CD14-positive monocyte (primary cell): ENCODE results near the gene ERC1. TPM values are rescaled to one million over a fixed set of nuclear protein-coding genes. Genes with fewer than 3 reads are reported as not detected.
A peak's percentile ranks its signal among the peaks of the same experiment; 100 is the strongest.

Source experiments
- DNase-seq, 3 donors: peaks; one replicate each; pipeline ENCODE4 v3.0.0-alpha.2; 2011 to 2022
- H2AFZ ChIP-seq: 2 replicates; pipeline ENCODE4 v1.6.0; 2012; ENCODE audit warnings: mild to moderate bottlenecking, low read depth, low read length, inconsistent platforms; ENCODE audit not compliant: insufficient read depth, poor library complexity, severe bottlenecking
- H3K27ac ChIP-seq, 2 donors: 1 replicate in 1 of 2; 2 replicates in 1 of 2; pipeline ENCODE4 v1.5.1; 2012 to 2013; ENCODE audit warnings: low read length in 2 of 2, control low read depth in 1 of 2, inconsistent platforms in 1 of 2, low read depth in 1 of 2, mild to moderate bottlenecking in 1 of 2
- H3K27me3 ChIP-seq, 2 donors: one replicate each; pipeline versions ENCODE4 v1.6.0 to v1.6.1; 2011 to 2013; ENCODE audit warnings: low read length in 2 of 2; ENCODE audit not compliant: control insufficient read depth in 2 of 2, insufficient read depth in 2 of 2
- H3K36me3 ChIP-seq, 2 donors: replicated peaks in 1 of 2; 1 replicate in 1 of 2; 2 replicates in 1 of 2; pipeline versions ENCODE4 v1.5.1 to v1.6.1; 2012 to 2013; ENCODE audit warnings: low read length in 2 of 2, control low read depth in 1 of 2, inconsistent platforms in 1 of 2, mild to moderate bottlenecking in 1 of 2; ENCODE audit not compliant: insufficient read depth in 2 of 2, control insufficient read depth in 1 of 2
- H3K4me1 ChIP-seq, 2 donors: 1 replicate in 1 of 2; 2 replicates in 1 of 2; pipeline versions ENCODE4 v1.5.1 to v1.6.1; 2012 to 2013; ENCODE audit warnings: low read length in 2 of 2, control low read depth in 1 of 2, inconsistent platforms in 1 of 2, mild to moderate bottlenecking in 1 of 2, moderate library complexity in 1 of 2; ENCODE audit not compliant: insufficient read depth in 2 of 2, control insufficient read depth in 1 of 2
- H3K4me2 ChIP-seq: replicated peaks from 2 replicates; pipeline ENCODE3; 2012; ENCODE audit warnings: low read length, moderate library complexity, mild to moderate bottlenecking; ENCODE audit not compliant: poor library complexity, severe bottlenecking; ENCODE audit errors: extremely low read depth
- H3K4me3 ChIP-seq, 3 experiments: fragments of 200-600 bp in 1 of 3; sonication (generic) in 1 of 3; replicated peaks in 1 of 3; 1 replicate in 2 of 3; 2 replicates in 1 of 3; pipeline ENCODE4 v1.5.1; 2011 to 2013; ENCODE audit warnings: low read length in 3 of 3, mild to moderate bottlenecking in 3 of 3, control low read depth in 2 of 3, low read depth in 2 of 3, inconsistent platforms in 1 of 3, moderate library complexity in 1 of 3
- H3K79me2 ChIP-seq: 2 replicates; pipeline ENCODE4 v1.6.0; 2012; ENCODE audit warnings: mild to moderate bottlenecking, control low read depth, inconsistent platforms, low read length, moderate library complexity; ENCODE audit not compliant: insufficient read depth
- H3K9ac ChIP-seq: 2 replicates; pipeline ENCODE4 v1.6.0; 2017; ENCODE audit warnings: low read length, mild to moderate bottlenecking; ENCODE audit not compliant: insufficient read depth, poor library complexity, severe bottlenecking
- H3K9me3 ChIP-seq, 2 donors: replicated peaks in 1 of 2; 1 replicate in 1 of 2; 2 replicates in 1 of 2; pipeline versions ENCODE4 v1.5.1 to v1.6.1; 2012 to 2013; ENCODE audit warnings: low read length in 2 of 2, control low read depth in 1 of 2; ENCODE audit not compliant: control insufficient read depth in 1 of 2, insufficient read depth in 1 of 2
- H4K20me1 ChIP-seq: 2 replicates; pipeline ENCODE4 v1.6.0; 2012; ENCODE audit warnings: mild to moderate bottlenecking, low read length, control low read depth, moderate library complexity; ENCODE audit not compliant: insufficient read depth
- H3K27ac Mint-ChIP-seq, 7 donors: one replicate each; pipeline ENCODE4 v1.8.0; 2020; ENCODE audit warnings: mild to moderate bottlenecking in 7 of 7, mixed read lengths in 7 of 7, moderate library complexity in 6 of 7, inconsistent platforms in 2 of 7
- H3K27me3 Mint-ChIP-seq, 3 donors: one replicate each; pipeline ENCODE4 v1.8.0; 2021 to 2022; ENCODE audit warnings: low read depth in 3 of 3, mild to moderate bottlenecking in 3 of 3, mixed read lengths in 3 of 3, moderate library complexity in 3 of 3, inconsistent platforms in 1 of 3
- H3K36me3 Mint-ChIP-seq, 2 donors: one replicate each; pipeline ENCODE4 v1.8.0; 2020; ENCODE audit warnings: mixed read lengths in 2 of 2, inconsistent platforms in 1 of 2, mild to moderate bottlenecking in 1 of 2
- H3K4me1 Mint-ChIP-seq: one replicate; pipeline ENCODE4 v1.8.0; 2020; ENCODE audit warnings: mild to moderate bottlenecking, mixed read lengths
- H3K4me3 Mint-ChIP-seq, 2 donors: one replicate each; pipeline ENCODE4 v1.8.0; 2020; ENCODE audit warnings: mild to moderate bottlenecking in 2 of 2, mixed read lengths in 2 of 2, moderate library complexity in 1 of 2
- H3K9me3 Mint-ChIP-seq, 7 donors: one replicate each; pipeline ENCODE4 v1.8.0; 2020 to 2022; ENCODE audit warnings: mixed read lengths in 7 of 7, mild to moderate bottlenecking in 6 of 7, moderate library complexity in 6 of 7, inconsistent platforms in 2 of 7
- CTCF ChIP-seq: fragments of 200-600 bp; IDR thresholded peaks from one replicate; pipeline ENCODE4 v1.8.0; 2022; ENCODE audit warnings: antibody characterized with exemption, mild to moderate bottlenecking
- WGBS: methylation state at CpG from one replicate; pipeline ENCODE4 v1.1.5; 2013; ENCODE audit warnings: missing lambda C conversion rate; ENCODE audit not compliant: insufficient coverage; 5-methylcytosine and 5-hydroxymethylcytosine counted together
- intact Hi-C, 2 donors: fragments of 100-400 bp; cut with micrococcal nuclease; formaldehyde crosslinking; loops; one replicate each; pipeline versions ENCODE4 v1.15.0 to v1.15.1; 2023
- polyA plus RNA-seq, 3 donors: library from polyadenylated mRNA; depleted of rRNA in 1 of 3; unstranded in 2 of 3; stranded (reverse) in 1 of 3; fragments of 300-500 nt in 2 of 3; fragments of >200 nt in 1 of 3; fragmentation: Illumina TruSeq in 2 of 3; gene quantifications; 1 replicate in 2 of 3; 2 replicates in 1 of 3; pipeline ENCODE4 v1.2.3, GENCODE V29; 2012 to 2021

The ERC1 gene
- polyA plus RNA-seq, 3 donors = 4.0 to 14.3 (median 5.1) TPM

DNA sequence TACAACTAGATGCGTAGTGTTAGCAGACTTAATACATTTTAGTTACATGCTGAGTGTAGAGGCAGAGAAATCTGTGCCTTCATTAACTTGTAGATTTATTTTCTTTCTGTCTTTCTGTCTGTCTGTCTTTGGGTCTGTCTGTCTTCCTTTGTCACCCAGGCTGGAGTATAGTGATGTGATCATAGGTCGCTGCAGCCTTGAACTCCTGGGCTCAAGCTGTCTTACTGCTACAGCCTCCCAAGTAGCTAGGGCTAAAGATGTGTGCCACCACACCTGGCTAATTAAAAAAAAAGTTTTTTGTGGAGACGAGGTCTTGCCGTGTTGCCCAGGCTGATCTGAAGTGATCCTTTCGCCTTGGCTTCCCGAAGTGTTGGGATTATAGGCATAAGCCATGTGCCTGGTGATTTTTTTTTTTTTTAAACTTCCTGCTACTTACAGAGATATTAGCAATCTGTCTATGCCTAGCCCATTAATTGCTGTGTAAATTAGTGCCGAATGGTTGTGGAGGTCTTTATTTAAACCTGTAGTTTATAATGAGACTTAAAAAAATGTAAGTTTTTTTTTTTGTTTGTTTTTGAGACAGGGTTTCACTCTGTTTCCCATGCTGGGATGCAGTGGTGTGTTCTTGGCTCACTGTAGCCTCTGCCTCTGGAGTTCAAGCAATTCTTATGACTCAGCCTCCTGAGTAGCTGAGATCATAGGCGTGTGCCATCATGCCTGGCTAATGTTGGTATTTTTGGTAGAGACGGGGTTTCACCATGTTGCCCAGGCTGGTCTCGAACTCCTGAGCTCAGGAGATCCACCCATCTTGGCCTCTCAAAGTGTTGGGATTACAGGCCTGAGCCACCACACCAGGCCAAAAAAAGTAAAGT lies 22.8 kb downstream of the ERC1 start:
- Mint-ChIP-seq H3K27ac (peak overlapping the region in 3 of 7 donors; percentile 8 to 68 (median 37)), H3K4me1 (peaks cover 3% of the 10 kb centered on the region), H3K27me3 (no peaks in the 10 kb centered on the region), H3K36me3 (peaks cover 6 to 16% of the 10 kb centered on the region in 2 donors), H3K9me3 (peaks cover 0 to 3% (median 0%) of the 10 kb centered on the region in 7 donors), H3K4me3 (no peak overlapping the region)
- Histone ChIP-seq H3K36me3 (peaks cover 0 to 2% of the 10 kb centered on the region in 2 donors), H3K27ac (no peak overlapping the region), H2AFZ (no peak overlapping the region), H3K4me3 (no peak overlapping the region), H3K9ac (no peak overlapping the region), H3K79me2 (peaks cover 23% of the 10 kb centered on the region), H3K27me3 (no peaks in the 10 kb centered on the region), H3K4me2 (no peak overlapping the region), H4K20me1 (peaks cover 8% of the 10 kb centered on the region), H3K4me1 (no peaks in the 10 kb centered on the region), H3K9me3 (no peaks in the 10 kb centered on the region)
- 100% methylated on average over 7 of the region's 10 CpGs for WGBS
- intact Hi-C loops = no loop called here
- TF ChIP-seq CTCF = no peak
- no peak for DNase-seq

DNA sequence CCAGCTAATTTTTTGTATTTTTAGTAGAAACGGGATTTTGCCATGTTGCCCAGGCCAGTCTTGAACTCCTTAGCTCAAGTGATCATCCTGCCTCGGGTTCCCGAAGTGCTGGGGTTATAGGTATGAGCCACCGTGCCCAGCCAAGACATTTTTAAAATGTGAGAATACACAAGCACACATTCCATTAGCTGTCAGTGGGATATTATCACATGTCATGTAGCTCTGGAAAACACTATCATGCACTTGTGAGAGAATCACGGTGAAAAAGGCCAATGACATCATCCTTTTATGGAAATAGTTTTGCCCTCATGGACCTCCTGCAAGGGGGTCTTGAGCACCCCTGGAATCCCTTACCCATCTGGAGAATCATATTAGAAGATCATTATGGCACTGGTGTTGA lies 28.3 kb downstream of the ERC1 start:
- Histone ChIP-seq H3K27ac (no peak overlapping the region), H3K9me3 (peaks cover 4 to 11% of the 10 kb centered on the region in 2 donors), H2AFZ (no peak overlapping the region), H4K20me1 (peaks cover 19% of the 10 kb centered on the region), H3K9ac (no peak overlapping the region), H3K4me3 (no peak overlapping the region), H3K36me3 (peaks cover 0 to 18% of the 10 kb centered on the region in 2 donors), H3K4me1 (no peaks in the 10 kb centered on the region), H3K4me2 (no peak overlapping the region), H3K27me3 (no peaks in the 10 kb centered on the region), H3K79me2 (peaks cover 25% of the 10 kb centered on the region)
- Mint-ChIP-seq H3K4me3 (no peak overlapping the region), H3K36me3 (peaks cover 20 to 43% of the 10 kb centered on the region in 2 donors), H3K27ac (no peak overlapping the region), H3K27me3 (no peaks in the 10 kb centered on the region), H3K9me3 (peaks cover 5 to 27% (median 13%) of the 10 kb centered on the region in 7 donors), H3K4me1 (peaks cover 3% of the 10 kb centered on the region)
- intact Hi-C loops = no loop called here
- DNase-seq = no peak
- WGBS = no CpG with 5 or more reads among the region's 5 CpGs
- no peak for TF ChIP-seq CTCF
